ENCODE results near the gene TTC13.

- TF ChIP-seq CTCF (IDR thresholded peaks at IDR 0.05) (no peak), EP300 (IDR thresholded peaks at IDR 0.05) (no peak), POLR2A (IDR thresholded peaks at IDR 0.05) (no peak), POLR2AphosphoS5 (IDR thresholded peaks at IDR 0.05) (no peak)
These were observed 47.9 kb upstream of the TTC13 start for GRCh38 chr1:231026576-231026975.
